Hematopoietic multipotent progenitor cell treated with erythropoietin and hydrocortisone succinate and interleukin-3 and kit ligand, for 6 days (in vitro differentiated cells): ENCODE results near the gene LHFPL3.
"Not testable (repeated sequence)": the region's sequence is repeated elsewhere in the genome, so short reads cannot be mapped to it uniquely, and the experiment has no call there.

Experiments used
- DNase-seq: peaks from one replicate; pipeline ENCODE4 v3.0.0-alpha.2; 2015

LHFPL3 gene

DNA sequence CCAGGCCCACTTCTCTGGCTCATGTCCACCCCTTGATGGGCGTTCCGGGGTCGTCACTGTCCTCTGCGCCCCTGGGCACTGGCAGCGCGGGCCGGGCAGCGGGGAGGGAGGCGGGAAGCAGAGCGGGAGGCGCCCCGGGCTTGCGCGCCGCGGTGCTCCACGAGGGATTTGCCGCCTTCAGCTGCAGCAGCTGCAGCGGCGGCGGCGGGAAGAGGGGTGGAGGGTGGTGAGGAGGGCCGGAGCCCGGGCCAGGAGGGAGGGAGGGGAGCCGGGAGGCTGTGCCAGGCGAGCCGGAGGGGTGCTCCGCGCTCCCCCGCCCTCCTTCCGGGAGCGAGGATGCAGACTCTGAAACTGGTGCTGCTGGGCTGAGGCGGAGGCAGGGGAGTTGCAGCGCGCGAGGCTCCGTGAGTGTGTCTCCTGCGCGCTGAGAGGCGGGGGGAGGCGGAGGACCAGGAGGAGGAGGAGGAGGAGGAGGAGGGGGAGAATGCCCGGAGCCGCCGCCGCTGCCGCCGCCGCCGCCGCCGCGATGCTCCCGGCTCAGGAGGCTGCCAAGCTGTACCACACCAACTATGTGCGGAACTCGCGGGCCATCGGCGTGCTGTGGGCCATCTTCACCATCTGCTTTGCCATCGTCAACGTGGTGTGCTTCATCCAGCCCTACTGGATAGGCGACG lies at the start of gene LHFPL3:
TSS of gene LHFPL3 (plus strand) at position 308 of the 674 bp plus-strand sequence.
- DNase-seq = no peak

DNA sequence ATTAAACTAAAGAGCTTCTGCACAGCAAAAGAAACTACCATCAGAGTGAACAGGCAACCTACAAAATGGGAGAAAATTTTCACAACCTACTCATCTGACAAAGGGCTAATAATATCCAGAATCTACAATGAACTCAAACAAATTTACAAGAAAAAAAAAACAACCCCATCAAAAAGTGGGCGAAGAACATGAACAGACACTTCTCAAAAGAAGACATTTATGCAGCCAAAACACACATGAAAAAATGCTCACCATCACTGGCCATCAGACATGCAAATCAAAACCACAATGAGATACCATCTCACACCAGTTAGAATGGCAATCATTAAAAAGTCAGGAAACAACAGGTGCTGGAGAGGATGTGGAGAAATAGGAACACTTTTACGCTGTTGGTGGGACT lies 46.7 kb upstream of the LHFPL3 start:
- DNase-seq = not testable (repeated sequence)

DNA sequence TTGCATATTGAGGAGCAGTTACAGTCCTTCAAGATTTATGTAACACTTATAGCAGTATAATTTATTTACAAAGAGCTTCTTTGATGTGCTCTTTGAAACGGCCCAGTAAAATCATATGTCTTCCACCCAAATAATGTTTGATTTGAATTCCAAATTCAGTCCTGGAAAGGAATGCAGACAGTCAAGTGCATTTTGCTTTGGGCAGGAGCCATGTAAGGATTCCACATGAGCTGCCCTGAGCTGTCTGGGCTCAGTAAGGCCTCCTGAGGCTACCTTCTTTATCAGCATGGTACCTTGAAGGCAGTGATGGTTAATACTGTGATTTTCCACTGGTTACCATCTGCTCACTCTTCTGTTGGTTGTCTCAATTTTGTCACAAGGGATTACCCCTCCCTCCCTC lies 41.6 kb upstream of the LHFPL3 start:
- DNase-seq = no peak

DNA sequence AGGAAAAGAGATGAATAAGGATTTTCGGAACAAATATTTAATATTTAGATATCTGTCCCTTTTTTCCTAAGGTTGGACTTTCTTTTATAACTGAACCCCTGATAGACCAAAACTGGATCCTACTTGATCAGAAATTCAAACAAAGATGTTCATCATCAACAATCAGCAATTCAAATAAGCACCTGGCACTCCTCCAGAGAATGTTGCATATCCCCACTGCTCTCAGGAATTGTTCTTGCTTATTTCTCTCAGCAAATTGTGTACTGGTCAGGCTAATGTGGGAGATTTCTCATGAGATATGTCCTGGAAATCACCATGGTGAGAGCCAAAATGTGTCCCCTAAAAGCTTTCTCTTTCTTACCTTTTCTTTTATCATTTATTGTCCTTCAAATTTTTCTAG lies 40.3 kb upstream of the LHFPL3 start:
- DNase-seq = no peak

DNA sequence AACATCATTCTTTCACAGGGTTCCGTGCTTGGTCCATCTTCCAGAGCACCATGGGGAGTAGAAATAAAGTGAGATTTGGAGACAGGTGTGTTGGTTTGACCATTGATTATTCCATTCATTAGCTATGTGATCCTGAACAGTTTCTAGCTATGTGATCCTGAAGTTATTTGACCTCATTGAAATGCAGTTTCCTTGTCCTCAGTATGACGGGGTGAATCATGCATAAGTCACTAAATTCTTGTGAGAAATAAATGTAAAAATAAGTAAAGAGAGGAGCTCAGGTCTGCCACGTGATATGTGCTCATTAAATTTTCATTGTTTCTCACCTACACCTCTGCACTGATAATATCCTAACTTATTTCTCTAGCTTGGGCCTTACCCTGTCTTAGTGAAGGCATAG lies 34.1 kb upstream of the LHFPL3 start:
- DNase-seq = no peak

DNA sequence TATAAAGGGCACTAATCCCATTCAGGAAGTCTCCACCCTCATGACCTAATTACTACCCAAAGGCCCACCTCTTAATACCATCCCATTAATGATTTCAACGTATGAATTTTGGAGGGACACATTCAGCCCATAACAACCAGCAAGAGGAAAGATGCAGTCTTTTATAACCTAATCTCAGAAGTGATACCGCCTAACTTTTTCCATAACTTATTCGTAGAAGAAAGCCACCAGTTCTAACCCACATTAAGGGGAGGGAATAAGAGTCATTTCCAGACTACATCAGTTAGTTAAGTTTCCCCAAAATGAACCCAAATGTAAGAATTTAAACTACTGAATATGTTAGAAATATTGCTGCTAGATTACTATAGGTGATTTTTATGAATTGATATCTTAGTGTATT lies 32.1 kb upstream of the LHFPL3 start:
- no peak for DNase-seq

DNA sequence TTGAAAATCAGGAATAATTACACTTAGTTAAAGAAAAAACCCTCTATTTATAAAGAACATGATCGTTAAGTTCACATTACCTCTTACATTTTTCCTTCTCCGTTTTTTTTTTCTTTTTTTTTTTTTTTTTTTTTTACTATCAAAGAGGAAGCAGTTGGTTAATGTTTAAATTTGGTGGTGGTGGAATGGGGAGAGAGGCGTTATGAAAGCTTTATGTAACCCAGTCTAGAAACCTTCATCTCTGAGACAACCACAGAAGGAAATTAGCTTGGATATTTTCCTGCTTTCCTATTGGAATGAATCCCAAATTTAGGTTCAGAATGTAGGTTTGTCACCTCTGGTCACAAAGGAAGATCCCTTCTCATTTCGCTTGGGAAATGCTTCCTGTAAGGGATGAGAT lies 31.5 kb upstream of the LHFPL3 start:
- no peak for DNase-seq

DNA sequence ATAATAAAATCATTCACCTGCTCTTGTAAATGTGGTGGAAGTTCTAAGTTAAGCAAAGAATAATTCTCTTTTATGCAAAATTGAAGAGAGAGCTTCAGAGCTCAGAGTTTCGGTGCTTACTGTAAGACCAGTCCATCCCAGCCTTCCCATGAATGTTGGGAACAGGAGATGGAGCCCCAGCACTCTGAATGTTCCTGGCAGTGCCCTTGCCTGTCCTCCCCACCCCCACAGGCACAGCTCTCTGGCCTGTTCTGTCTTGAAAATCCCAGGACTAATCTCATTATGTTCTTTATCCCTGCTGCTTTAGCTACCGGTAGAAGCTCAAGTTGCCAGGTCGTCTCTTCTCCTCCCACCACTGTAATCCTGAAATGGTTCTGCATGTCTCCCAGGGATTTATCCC lies 29.1 kb upstream of the LHFPL3 start:
- no peak for DNase-seq

DNA sequence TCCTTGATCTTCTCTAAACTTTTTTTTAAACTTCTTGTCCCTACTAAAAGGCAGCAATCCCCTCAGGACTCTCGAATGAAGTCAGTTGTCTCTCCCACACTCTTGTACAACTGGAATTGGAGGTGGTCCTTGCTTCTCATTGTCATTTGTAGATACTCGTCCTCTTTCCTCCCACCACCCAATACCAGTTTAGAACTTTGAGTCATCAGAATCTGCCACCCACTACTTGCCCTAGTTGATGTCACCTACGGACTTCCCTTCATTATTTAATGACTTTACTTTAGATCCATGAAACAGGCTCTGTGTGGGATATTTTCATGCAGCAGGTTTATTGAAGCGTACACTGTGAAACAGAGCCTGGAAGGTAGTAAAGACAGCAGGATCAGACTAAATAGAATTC lies 28.6 kb upstream of the LHFPL3 start:
- DNase-seq = no peak

DNA sequence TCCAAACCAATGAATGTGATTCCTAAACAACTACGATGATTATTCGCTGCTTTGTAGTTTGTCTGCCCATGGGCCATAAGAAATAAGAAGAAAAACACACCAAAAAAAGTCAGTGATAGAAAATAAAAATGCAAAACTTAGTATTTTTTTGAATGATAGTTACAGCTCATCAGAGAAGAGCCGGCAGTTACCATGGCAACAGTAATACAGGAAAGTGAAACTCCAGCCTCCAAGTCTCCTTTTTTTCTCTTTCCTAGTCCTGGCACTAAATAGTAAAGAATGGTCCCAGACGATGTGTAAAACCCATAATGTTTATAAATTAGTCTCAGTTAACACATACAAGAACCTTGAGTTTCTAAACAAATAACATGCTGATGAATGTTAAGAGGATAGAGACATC lies 21.6 kb upstream of the LHFPL3 start:
- DNase-seq = no peak

DNA sequence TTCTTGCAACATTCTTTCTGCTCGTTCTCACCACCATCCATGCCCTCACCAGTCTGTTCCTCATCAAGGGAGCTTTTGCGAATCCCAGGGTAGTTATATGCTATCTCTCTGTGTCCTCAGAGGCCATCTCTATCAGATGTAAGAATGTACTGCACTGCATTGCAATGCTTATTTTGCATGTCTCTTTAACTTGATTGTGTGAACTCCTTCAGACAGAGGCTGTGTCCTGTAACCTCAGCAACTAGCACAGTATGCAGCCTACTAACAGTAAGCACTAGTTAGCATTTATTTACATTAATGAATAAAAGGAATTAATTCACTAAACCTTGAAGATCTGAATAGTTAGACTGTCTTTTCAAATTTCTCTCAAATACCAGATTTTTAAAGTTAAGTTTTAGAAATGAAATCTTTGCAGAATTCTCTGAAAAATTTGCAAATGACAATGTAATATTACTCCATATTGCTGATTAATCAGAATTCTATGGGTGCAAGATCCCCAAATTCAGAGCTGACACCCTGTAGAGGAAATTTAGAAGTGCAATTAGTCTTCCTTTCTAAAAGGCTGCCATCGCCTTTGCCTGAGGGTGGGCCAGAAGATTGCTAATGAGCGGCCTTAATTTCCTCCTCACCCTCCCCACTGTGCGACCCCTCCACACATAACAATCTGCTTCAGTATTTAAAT lies 10.3 kb upstream of the LHFPL3 start:
- no peak for DNase-seq

DNA sequence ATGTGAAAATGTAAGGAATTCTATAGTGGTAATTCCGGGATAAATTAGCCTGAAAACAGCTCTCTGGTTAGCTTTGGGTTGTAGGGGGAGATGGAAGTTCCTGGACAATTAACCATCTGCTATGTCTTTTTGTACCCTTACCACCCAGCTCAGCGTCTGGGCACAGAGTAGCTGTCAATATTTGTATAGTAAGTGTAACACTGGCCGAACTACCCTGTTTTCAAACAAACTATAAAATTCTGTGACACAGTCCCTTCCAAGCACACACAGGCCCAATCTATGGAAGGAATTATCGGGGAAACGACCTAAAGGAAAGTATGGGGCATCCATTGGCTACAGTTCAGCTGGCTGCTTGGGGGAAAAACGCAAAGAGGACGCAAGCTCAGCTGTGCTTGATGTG lies 869 bp upstream of the LHFPL3 start:
- DNase-seq = no peak

DNA sequence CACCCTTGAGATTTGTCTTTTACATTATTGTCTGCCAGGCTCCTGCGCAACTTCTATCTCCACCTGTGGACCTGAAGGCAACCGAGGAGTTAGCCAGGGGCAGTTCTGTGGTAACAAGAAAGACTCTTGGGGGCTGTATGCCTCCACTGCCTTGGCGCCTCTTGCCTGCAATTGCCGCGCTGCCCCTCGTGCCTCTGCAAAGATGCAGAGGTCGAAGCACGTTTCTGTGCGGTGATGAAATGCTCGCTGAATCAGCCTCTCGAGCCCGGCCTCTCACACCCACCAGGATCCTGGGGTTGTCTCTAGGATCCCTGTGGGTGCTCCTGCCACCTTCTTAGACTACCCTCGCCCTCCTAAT lies 486 bp upstream of the LHFPL3 start:
- DNase-seq = no peak

DNA sequence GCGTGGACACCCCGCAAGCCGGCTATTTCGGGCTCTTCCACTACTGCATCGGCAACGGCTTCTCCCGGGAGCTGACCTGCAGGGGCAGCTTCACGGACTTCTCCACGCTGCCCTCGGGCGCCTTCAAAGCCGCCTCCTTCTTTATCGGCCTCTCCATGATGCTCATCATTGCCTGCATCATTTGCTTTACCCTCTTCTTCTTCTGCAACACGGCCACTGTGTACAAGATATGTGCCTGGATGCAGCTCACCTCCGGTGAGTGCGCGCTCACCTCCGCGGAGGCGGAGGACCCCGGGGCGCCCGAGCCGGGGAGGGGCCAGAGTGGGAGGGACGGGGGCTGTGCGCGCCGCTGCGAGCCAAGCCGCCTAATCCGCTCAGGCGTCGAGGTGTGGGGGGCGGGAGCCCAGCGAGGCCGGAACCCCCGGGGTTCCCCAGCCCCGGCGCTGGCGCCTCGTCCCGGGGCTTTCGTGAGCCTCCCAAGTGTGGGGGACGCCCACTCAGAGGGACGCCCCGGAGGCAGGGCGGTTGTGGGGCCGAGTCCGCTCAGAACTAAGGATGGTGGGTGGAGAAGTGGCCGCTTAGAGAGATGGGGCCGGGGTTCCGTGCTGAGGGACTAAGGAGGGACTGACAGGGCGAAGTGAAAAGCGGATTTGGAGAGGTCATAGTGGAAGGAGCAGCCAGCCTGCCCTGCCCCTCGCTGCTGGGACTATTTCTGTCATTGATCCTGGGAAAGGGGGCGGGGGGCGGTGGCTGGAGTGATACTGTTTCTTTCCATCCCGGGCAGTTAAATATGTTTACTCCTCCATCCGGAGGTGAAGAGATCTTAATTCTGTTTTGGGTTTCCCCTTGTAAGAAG lies 795 bp downstream of the LHFPL3 start:
- no peak for DNase-seq

DNA sequence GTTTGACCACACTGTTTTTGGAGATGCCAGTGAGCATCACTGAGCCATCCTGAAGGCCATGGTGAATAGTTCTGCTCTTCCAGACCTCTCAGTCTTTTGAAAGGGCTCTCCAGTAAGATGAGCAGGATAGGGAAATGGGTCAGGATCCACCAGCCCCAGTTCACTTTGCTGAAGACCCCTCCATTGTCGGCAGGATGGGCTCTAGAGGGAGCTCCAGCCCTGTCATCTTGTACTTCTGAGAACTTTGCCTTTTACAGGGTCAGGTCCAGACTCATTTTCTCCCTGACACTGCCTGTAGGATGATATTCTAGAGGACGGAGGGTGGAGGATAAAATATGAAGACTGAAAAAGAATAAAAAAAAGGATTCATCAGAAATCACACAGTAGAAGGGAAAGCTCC lies 13.1 kb downstream of the LHFPL3 start:
- no peak for DNase-seq

DNA sequence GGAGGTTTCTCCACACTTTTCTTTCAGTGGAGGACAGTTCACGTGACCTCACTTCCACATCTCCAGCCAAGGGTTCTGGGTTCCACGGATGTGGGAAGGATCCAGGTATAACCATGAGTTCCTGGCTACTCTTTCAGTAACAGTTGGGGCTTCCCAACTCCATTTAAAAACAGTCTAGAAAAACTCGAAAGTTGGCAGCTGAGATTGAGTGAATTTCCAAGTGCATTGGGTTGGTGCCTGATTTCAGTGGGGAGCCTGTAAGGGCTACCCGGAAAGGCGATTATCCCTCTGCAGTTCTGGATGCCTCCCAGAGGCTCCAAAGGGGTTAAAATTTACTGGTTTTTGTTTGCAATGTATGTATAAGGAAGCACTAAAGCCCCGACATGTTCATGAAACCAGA lies 24.3 kb downstream of the LHFPL3 start:
- no peak for DNase-seq

DNA sequence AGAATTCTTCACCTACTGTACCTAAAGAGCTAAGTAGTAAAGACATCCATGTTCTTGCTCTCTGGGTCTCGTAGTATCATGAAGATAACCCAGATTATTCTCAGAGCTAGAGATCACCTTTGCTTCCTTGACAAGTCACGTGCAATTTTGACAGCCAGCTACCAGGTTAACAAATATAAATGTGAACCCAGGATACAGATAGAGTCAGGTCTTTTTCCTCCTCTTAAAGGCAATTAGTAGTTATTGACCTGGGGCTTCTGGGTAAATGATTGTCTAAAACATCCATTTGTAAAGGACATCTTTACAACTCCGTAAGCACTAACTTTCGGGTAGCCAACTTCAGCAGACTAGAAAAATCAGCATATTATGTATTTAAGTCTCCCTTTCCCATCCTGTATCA lies 28.8 kb downstream of the LHFPL3 start:
- DNase-seq = no peak

DNA sequence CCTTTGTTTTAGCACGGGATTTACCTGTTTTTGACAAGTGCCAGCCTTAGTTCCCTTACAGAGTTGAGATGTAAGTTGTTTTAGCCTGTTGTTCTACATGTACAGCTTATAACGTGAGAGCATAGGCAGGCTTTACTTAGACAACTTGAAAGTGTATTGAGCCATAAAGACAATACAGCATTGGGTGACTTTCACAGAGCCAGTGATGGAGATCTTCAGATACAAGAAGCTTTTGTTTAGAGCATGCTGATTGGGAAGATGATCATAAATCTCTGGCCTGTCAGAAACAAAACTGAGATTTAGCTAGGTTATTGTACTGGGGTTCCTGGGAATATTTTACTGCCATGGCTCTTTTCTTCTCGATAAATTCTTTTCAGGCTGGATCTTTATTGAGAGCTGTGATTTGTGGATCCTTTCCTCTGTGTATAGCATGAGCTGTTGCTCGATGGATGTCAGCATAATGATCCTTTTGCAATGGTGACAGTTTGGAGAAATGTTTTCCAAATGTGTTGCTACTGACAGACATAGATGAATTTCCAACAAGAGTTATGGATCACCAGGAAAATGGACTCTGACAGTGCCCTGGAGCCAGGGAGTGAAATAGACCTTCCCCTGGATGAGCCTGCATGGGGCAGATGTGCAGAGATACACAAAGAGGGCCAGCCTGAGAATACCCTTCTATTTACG lies 30.2 kb downstream of the LHFPL3 start:
- DNase-seq = no peak

DNA sequence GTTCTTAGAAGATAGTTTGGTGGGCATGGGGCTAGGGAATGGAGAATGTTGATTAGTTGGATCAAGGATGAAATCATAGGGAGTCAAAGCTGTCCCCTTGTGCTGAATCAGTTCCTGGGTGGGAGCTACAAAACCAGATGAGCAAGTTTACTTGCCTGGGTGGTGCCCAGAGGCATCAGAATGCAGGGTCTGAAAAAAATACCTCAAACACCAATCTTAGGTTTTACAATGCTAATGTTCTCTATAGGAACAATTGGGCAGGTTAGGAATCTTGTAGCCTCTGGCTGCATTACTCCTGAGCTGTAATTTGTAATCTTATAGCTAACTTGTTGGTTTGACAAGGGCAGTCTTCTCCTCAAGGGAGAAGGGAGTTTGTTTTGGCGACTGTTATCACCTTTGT lies 34.4 kb downstream of the LHFPL3 start:
- DNase-seq = no peak

DNA sequence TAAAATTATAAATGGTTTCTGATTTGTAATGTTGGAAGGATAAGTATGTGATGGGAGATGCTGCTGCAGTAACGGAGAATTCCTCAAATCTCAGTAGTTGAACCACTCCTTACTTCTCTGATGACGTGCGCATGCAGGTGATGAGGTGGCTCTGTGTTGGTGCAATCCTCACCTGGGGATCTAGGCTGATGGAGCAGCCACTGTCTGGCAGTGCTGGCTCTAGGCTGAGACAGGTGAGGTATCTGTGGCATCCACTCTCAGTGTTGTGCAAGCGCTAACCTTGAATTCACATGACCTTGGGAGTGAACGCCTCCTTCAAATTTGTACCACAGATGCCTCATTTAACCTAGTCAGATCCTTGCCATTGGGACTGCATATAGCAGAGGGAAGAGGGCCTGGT lies 35.0 kb downstream of the LHFPL3 start:
- DNase-seq = no peak

DNA sequence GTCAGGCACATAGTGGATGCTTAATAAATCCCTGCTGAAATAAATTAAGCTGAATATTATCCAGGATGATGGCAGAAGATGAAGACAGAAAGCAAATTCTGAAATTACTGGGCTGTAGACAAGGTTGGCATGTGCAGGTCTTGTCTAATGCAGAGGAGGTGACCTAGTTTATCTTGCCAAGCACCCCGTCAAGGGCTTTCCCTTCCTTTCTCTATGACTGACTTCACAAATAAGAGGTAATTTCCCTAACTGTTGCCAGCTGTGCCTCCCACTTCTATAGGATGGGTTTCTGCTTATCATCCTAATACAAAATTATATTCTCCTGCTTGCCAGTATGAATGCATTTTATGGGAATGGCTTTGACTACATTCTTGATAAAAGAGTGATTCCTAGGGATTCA lies 38.0 kb downstream of the LHFPL3 start:
- no peak for DNase-seq

DNA sequence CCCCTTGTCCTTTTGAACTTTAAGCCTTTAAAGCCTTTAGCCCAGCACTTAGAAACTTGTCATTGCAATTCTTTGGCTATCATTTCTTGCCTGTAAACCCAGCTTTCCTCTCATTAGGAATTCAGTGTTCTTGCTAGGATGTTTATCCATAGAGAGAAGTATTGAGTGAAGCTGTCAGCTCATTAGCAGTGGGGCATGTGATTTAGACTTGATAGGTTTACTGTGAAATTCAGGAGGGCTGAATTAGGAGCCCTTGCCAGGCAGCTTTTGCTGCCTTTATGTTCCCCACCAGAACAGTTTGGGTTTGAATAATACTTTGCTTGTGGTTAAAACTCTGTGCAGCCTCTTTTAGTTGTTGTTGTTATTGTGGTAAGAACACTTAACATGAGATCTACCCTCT lies 39.5 kb downstream of the LHFPL3 start:
- no peak for DNase-seq

DNA sequence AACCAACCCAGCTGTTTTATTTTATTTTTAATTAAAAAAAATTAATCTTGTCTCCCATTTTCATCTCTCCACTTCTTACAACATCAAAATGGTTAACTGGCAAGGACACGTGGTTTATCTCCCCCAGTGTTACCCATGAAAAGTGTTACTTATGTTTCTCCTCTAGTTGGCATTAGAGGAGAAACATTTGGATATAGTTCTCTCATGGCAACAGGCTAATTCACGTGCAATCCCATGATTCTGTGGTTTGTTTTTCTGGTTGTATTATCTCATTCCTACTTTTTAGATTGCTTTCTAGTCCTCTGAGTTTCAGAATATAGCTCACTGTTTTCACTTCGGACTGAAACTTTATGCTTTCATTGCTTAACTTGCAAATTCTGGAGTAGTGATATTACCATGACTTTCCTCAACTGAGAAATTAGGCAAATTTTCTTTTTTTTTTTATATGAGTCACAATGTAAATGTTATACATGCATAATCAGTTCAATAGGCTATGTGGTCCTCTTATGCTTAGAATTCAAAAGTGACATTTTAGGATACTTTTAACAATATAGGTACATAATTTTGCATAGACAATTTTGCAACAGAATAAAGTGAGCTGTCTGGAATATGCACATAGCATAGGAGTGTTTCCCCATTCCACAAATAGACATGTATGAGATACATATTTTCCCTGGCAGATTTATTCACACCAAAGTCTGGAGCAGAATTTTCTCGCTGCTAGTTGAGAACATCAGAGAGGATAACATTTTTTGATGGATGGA lies 43.0 kb downstream of the LHFPL3 start:
- no peak for DNase-seq
